ENCODE measurements around the gene SNX27. TPM values are rescaled to one million over a fixed set of nuclear protein-coding genes. Genes with fewer than 3 reads are reported as not detected.
"Not testable (repeated sequence)": the region's sequence is repeated elsewhere in the genome, so short reads cannot be mapped to it uniquely, and the experiment has no call there.

Gene SNX27
- total RNA-seq, 6 experiments from 2014 or later = 29.2 to 31.8 (median 31.0) TPM

DNA sequence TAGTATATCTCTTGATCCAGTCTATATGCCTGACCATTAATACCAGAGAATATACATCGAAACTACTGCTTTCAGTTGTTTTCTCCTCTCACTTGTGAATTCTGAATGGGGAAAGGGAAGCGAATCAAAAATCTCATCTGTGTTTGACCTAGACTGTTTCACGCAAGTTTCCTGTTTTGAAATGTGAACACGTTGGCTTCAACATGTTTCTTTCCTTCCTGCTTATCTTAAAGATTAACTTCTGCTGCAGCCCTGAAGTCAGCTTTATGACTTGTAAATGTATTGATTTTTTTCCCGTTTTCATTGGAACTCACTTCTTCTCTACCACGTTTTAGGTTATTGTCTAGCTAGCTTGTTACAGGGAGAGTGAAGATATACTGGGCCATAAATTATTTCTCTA is 49.9 kb downstream of the SNX27 start:
- Mint-ChIP-seq H3K9me3 (no peaks in the 10 kb centered on the region), H3K27me3 (ENCODE audit: insufficient read depth) (no peaks in the 10 kb centered on the region), H3K36me3 (ENCODE audit: low read depth) (peaks cover 14% of the 10 kb centered on the region), H3K27ac (no peak overlapping the region), H3K4me1 (ENCODE audit: low read depth) (no peaks in the 10 kb centered on the region), H3K4me3 (no peak overlapping the region)
- TF ChIP-seq CTCF (IDR thresholded peaks at IDR 0.05) = no peak
- DNase-seq = no peak

- Mint-ChIP-seq H3K27ac (no peak overlapping the region), H3K4me3 (no peak overlapping the region), H3K4me1 (ENCODE audit: low read depth) (no peaks in the 10 kb centered on the region), H3K27me3 (ENCODE audit: insufficient read depth) (no peaks in the 10 kb centered on the region), H3K9me3 (no peaks in the 10 kb centered on the region; the same call in 1 of the 2 replicates), H3K36me3 (ENCODE audit: low read depth) (peaks cover 43% of the 10 kb centered on the region)
- TF ChIP-seq CTCF (IDR thresholded peaks at IDR 0.05) = no peak
- DNase-seq = no peak
Observed at GRCh38 chr1:151668090-151668489, 56.2 kb downstream of the SNX27 start.

DNA sequence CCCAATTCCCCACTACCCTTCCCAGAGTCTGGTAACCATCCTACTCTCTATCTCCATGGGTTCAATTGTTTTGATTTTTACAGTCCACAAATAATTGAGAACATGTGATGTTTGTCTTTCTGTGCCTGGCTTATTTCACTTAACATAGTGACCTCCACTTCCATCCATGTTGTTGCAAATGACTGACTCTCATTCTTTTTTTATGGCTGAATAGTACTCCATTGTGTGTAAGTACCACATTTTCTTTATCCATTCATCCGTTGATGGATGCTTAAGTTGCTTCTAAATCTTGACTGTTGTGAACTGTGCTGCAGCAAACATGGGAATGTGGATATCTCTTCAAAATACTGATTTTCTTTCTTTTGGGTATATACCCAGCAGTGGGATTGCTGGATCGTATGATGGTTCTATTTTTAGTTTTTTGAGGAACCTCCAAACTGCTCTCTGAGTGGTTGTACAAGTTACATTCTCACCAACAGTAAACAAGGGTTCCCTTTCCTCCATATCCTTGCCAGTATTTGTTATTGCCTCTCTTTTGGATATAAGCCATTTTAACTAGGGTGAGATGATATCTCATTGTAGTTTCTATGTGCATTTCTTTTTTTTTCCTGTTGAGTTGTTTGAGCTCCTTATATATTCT is 58.3 kb downstream of the SNX27 start:
- H3K27me3 Mint-ChIP-seq (ENCODE audit: insufficient read depth); DNase-seq; H3K27ac Mint-ChIP-seq; H3K9me3 Mint-ChIP-seq; H3K4me1 Mint-ChIP-seq (ENCODE audit: low read depth); H3K4me3 Mint-ChIP-seq: not testable (repeated sequence)
- peaks cover 45% of the 10 kb centered on the region for H3K36me3 Mint-ChIP-seq (ENCODE audit: low read depth)

DNA sequence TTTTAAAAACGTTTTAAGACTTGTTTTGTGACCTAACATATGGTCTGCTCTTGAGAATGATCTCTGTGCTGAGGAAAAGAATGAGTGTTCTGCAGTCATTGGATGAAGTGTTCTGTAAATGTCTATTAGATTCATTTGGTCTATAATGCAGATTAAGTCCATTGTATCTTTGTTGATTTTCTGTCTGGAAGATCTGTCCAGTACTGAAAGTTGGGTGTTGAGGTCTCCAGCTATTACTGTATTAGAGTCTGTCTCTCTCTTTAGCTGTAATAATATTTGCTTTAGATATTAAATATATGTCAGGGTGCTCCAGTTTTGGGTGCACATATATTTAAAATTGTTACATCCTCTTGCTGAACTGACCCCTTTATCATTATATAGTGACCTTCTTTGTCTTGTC is 61.6 kb downstream of the SNX27 start:
- Mint-ChIP-seq H3K27ac (no peak overlapping the region), H3K4me3 (no peak overlapping the region), H3K27me3 (ENCODE audit: insufficient read depth) (no peaks in the 10 kb centered on the region), H3K9me3 (no peaks in the 10 kb centered on the region; the same call in 1 of the 2 replicates), H3K4me1 (ENCODE audit: low read depth) (no peaks in the 10 kb centered on the region), H3K36me3 (ENCODE audit: low read depth) (peaks cover 33% of the 10 kb centered on the region)
- no peak for TF ChIP-seq CTCF (IDR thresholded peaks at IDR 0.05)
- no peak for DNase-seq

DNA sequence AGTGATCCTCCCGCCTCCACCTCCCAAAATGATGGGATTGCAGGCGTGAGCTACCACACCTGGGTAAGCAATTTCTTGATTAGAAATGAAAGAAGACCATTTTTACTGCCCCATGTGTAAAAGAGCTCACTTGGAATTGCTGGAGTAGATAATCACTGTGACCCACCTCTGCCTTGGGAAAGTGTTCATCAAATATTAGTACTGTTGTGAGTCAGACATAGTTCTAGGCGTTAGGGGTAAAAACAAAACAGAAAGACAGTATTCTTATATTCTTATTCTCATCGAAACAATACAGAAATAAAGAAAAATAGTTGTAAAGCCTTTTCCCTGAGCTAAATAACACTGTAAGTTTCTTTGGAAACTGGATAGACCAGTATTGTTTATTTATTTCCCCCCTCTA is 68.5 kb downstream of the SNX27 start:
- Mint-ChIP-seq H3K4me3 (peak overlapping the region; percentile 77), H3K36me3 (ENCODE audit: low read depth) (0 out of 2 replicates have a peak, but pooled peaks cover 8% of the 10 kb centered on the region), H3K27ac (peak overlapping the region; percentile 90), H3K9me3 (no peaks in the 10 kb centered on the region), H3K4me1 (ENCODE audit: low read depth) (peaks cover 34% of the 10 kb centered on the region), H3K27me3 (ENCODE audit: insufficient read depth) (no peaks in the 10 kb centered on the region)
- DNase-seq = peak; percentile 26
- no peak for TF ChIP-seq CTCF (IDR thresholded peaks at IDR 0.05)

DNA sequence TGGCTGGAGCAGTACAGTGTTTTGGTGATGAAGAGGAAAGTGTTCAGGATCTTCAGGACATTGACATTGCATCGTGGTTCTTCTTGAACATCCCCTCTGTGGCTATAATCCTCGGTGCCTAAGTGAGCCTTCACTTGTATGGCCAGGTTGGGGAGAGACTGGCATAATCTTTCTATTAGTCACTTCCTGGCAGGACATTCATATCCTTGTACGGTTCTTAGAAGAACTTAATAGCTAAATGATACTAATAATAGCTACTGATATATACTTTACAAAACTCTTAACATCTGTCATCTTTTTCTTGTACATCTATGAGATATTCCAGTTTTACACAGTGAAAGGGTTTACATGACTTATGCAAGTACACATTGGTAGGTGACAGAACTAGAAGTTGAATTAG is 69.0 kb downstream of the SNX27 start:
- Mint-ChIP-seq H3K9me3 (no peaks in the 10 kb centered on the region), H3K36me3 (ENCODE audit: low read depth) (0 out of 2 replicates have a peak, but pooled peaks cover 8% of the 10 kb centered on the region), H3K4me3 (peak overlapping the region; percentile 77), H3K4me1 (ENCODE audit: low read depth) (peaks cover 34% of the 10 kb centered on the region), H3K27ac (peak overlapping the region; percentile 90), H3K27me3 (ENCODE audit: insufficient read depth) (no peaks in the 10 kb centered on the region)
- peak; percentile 85 for DNase-seq
- TF ChIP-seq CTCF (IDR thresholded peaks at IDR 0.05) = no peak

All from HFFc6 (cell line).